OCI-LY1 (cell line): ENCODE results near the gene MXRA7.

Source experiments
- H2AFZ ChIP-seq: fragments of 200-600 bp; sonication (generic), shearing (Covaris generic); 2 replicates; pipeline ENCODE4 v1.6.0; 2014; ENCODE audit warnings: antibody characterized with exemption, mild to moderate bottlenecking, low read length
- H3F3A ChIP-seq: fragments of 200-600 bp; sonication (generic), shearing (Covaris generic); 2 replicates; pipeline ENCODE4 v1.6.0; 2014; ENCODE audit warnings: mild to moderate bottlenecking, antibody characterized with exemption, low read length, moderate library complexity; ENCODE audit not compliant: insufficient read depth
- H3K27ac ChIP-seq: fragments of 200-600 bp; sonication (generic); 2 replicates; pipeline ENCODE4 v1.5.1; 2014; ENCODE audit warnings: low read length, mixed run types, mild to moderate bottlenecking, low read depth; ENCODE audit not compliant: poor library complexity, severe bottlenecking
- H3K27me3 ChIP-seq: fragments of 200-600 bp; sonication (generic); 2 replicates; pipeline ENCODE4 v1.6.0; 2014; ENCODE audit warnings: antibody characterized with exemption, mild to moderate bottlenecking, low read length, moderate library complexity; ENCODE audit not compliant: insufficient read depth
- H3K36me3 ChIP-seq: fragments of 200-600 bp; sonication (generic); 2 replicates; pipeline ENCODE4 v1.6.1; 2014; ENCODE audit warnings: mild to moderate bottlenecking, antibody characterized with exemption, low read length, moderate library complexity, mixed read lengths; ENCODE audit not compliant: insufficient read depth
- H3K4me1 ChIP-seq: fragments of 200-600 bp; sonication (generic); 2 replicates; pipeline ENCODE4 v1.5.1; 2014; ENCODE audit warnings: mild to moderate bottlenecking, low read length, moderate library complexity; ENCODE audit not compliant: insufficient read depth, severe bottlenecking
- H3K4me2 ChIP-seq: fragments of 200-600 bp; sonication (generic), shearing (Covaris generic); 2 replicates; pipeline ENCODE4 v1.6.1; 2014; ENCODE audit warnings: low read length
- H3K4me3 ChIP-seq: fragments of 200-600 bp; sonication (generic); 2 replicates; pipeline ENCODE4 v1.5.1; 2014; ENCODE audit warnings: low read length, low read depth, mild to moderate bottlenecking, mixed read lengths; ENCODE audit not compliant: poor library complexity, severe bottlenecking
- H3K79me2 ChIP-seq: fragments of 200-600 bp; shearing (Covaris generic); 2 replicates; pipeline ENCODE4 v1.6.1; 2016; ENCODE audit warnings: mixed run types, low read length, mixed read lengths; ENCODE audit not compliant: insufficient read depth
- H3K9ac ChIP-seq: fragments of 200-600 bp; sonication (generic), shearing (Covaris generic); 2 replicates; pipeline ENCODE4 v1.6.1; 2014; ENCODE audit warnings: mild to moderate bottlenecking, low read length, mixed read lengths
- H3K9me2 ChIP-seq: fragments of 200-600 bp; sonication (generic), shearing (Covaris generic); 2 replicates; pipeline ENCODE4 v1.6.1; 2014; ENCODE audit warnings: low read depth, mild to moderate bottlenecking, low read length, mixed read lengths
- H3K9me3 ChIP-seq: fragments of 200-600 bp; shearing (Covaris generic); 2 replicates; pipeline ENCODE4 v1.6.1; 2014; ENCODE audit warnings: low read length, mixed read lengths
- H4K20me1 ChIP-seq: fragments of 200-600 bp; sonication (generic), shearing (Covaris generic); 2 replicates; pipeline ENCODE4 v1.6.0; 2016; ENCODE audit warnings: mild to moderate bottlenecking, low read length; ENCODE audit not compliant: insufficient read depth
- CTCF ChIP-seq: fragments of 200-600 bp; sonication (generic), shearing (Covaris generic); IDR thresholded peaks from 2 replicates; pipeline ENCODE4 v1.5.1; 2017; ENCODE audit warnings: mild to moderate bottlenecking, antibody characterized with exemption, low read length, moderate library complexity, mixed read lengths
- EZH2 ChIP-seq: fragments of 200-600 bp; sonication (generic), shearing (Covaris generic); IDR thresholded peaks from 2 replicates; pipeline ENCODE4 v1.8.0; 2017; ENCODE audit warnings: borderline replicate concordance, mixed run types, mild to moderate bottlenecking, antibody characterized with exemption, low read length, moderate library complexity, mixed read lengths

MXRA7 gene

GRCh38 chr17:76736349-76737081 lies 25.8 kb upstream of the MXRA7 start:
- peak overlapping the region; percentile 89 for H3K4me2 ChIP-seq
- H3K27ac ChIP-seq: peak overlapping the region; percentile 96
- peaks cover 68% of the 10 kb centered on the region for H3K4me1 ChIP-seq
- H3K27me3 ChIP-seq: no peaks in the 10 kb centered on the region
- H4K20me1 ChIP-seq: no peaks in the 10 kb centered on the region
- H2AFZ ChIP-seq: no peak overlapping the region
- H3F3A ChIP-seq: peaks cover 29% of the 10 kb centered on the region
- peaks cover 43% of the 10 kb centered on the region for H3K79me2 ChIP-seq
- no peaks in the 10 kb centered on the region for H3K9me2 ChIP-seq
- H3K4me3 ChIP-seq: peak overlapping the region; percentile 96
- TF ChIP-seq CTCF (no peak; the same call in 1 of the 2 replicates), EZH2 (no peak)
- H3K9me3 ChIP-seq: no peaks in the 10 kb centered on the region
- H3K9ac ChIP-seq: peak overlapping the region; percentile 100
- peaks cover 58% of the 10 kb centered on the region for H3K36me3 ChIP-seq

GRCh38 chr17:76735586-76736348 lies 25.0 kb upstream of the MXRA7 start:
- H3F3A ChIP-seq: peaks cover 31% of the 10 kb centered on the region
- peak overlapping the region; percentile 89 for H3K4me2 ChIP-seq
- H3K4me1 ChIP-seq: peaks cover 67% of the 10 kb centered on the region
- no peaks in the 10 kb centered on the region for H4K20me1 ChIP-seq
- H3K9me2 ChIP-seq: no peaks in the 10 kb centered on the region
- H3K9me3 ChIP-seq: no peaks in the 10 kb centered on the region
- peak overlapping the region; percentile 96 for H3K4me3 ChIP-seq
- peak overlapping the region; percentile 96 for H3K27ac ChIP-seq
- H3K27me3 ChIP-seq: no peaks in the 10 kb centered on the region
- H3K79me2 ChIP-seq: peaks cover 43% of the 10 kb centered on the region
- TF ChIP-seq CTCF (no peak), EZH2 (no peak)
- H2AFZ ChIP-seq: no peak overlapping the region
- peak overlapping the region; percentile 100 for H3K9ac ChIP-seq
- peaks cover 60% of the 10 kb centered on the region for H3K36me3 ChIP-seq

- Histone ChIP-seq H3K4me1 (peaks cover 60% of the 10 kb centered on the region), H3K79me2 (peaks cover 43% of the 10 kb centered on the region), H3K27ac (peak overlapping the region; percentile 96), H3K9me2 (no peaks in the 10 kb centered on the region), H3K9me3 (no peaks in the 10 kb centered on the region), H3K27me3 (no peaks in the 10 kb centered on the region), H3K36me3 (peaks cover 65% of the 10 kb centered on the region), H4K20me1 (no peaks in the 10 kb centered on the region), H3K9ac (peak overlapping the region; percentile 100), H3F3A (peaks cover 31% of the 10 kb centered on the region), H2AFZ (no peak overlapping the region), H3K4me3 (peak overlapping the region; percentile 96), H3K4me2 (peak overlapping the region; percentile 89)
- TF ChIP-seq CTCF: no peak
- TF ChIP-seq EZH2: no peak
Observed at GRCh38 chr17:76735006-76735405, 24.2 kb upstream of the MXRA7 start.
